ENCODE results near the gene HAUS6. TPM values are rescaled to one million over a fixed set of nuclear protein-coding genes. Genes with fewer than 3 reads are reported as not detected.
"Not testable (repeated sequence)": the region's sequence is repeated elsewhere in the genome, so short reads cannot be mapped to it uniquely, and the experiment has no call there.

The HAUS6 gene
- total RNA-seq, 1 donor: 6.2 TPM

DNA sequence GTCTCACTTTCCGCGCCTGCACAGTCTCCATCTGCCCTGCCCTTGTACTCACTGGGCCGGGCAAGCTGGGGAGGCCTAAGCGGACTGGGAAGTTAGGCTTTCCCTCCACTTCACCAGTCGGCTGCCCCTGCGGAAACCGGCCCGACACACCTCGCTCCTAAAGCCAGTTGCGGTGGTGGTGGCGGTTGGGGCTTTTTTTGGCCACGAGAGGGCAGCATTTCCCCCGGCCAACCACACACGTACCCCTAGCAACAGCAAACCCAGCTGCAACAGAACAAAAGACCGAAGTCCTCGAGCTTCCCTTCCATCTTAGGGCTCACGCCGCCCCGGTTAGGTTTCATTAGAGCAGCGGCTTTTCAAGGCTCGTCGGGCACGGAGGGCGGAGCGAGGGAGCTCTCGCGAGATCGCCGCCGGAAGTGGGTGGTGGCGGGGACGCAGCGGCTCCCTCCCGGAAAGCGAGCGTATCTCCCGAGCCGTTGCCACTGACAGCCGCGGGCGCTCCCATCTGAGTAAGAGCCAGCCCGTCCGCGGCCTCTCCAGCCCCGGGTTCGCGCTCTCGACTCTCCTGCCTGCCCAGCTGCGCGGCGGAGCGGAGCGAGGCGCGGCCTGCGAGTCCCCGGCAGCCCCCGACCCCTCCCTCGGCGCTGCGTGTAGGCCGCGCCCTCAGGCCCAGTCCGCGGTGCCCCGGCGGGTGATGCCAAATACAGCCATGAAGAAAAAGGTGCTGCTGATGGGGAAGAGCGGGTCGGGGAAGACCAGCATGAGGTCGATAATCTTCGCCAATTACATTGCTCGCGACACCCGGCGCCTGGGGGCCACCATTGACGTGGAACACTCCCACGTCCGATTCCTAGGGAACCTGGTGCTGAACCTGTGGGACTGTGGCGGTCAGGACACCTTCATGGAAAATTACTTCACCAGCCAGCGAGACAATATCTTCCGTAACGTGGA lies 53.5 kb downstream of the HAUS6 start, which contains the start of gene RRAGA:
Gene RRAGA (plus strand): TSS at position 462 of the 951 bp plus-strand sequence. CDS start 233 bp downstream, at position 695.
- peak; percentile 90 to 98 (median 96) for DNase-seq (ENCODE audit: low read depth in 2 of 3, low spot score in 2 of 3)

GRCh38 chr9:19036611-19037010 lies 66.1 kb downstream of the HAUS6 start:
- DNase-seq (ENCODE audit: low read depth in 2 of 3, low spot score in 2 of 3): no peak

DNA sequence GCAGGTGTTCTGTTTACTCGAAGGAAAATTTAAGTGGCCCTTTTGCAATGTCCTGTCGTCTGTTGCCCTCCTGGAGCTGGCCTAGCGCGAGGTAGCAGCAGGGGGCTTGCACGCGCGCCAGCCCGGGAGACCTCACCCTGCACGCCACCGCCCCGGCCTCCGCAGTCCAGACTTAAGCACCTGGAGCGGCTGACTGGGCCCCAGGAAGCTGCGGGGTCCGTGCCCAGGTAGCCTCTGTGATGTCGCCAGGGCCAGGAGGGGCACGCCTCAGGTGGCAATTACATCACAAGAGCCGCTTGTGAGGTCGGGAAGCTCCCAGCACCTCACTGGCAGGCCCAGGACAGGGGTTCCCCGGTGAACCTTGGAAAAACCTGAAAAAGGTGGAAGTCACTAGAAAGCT lies 69.7 kb downstream of the HAUS6 start, which contains the start of gene SAXO1:
Gene SAXO1 (minus strand): TSS at position 195 of the 400 bp plus-strand sequence. CDS start 301 bp downstream, outside the sequence.
- DNase-seq (ENCODE audit: low read depth in 2 of 3, low spot score in 2 of 3): no peak

DNA sequence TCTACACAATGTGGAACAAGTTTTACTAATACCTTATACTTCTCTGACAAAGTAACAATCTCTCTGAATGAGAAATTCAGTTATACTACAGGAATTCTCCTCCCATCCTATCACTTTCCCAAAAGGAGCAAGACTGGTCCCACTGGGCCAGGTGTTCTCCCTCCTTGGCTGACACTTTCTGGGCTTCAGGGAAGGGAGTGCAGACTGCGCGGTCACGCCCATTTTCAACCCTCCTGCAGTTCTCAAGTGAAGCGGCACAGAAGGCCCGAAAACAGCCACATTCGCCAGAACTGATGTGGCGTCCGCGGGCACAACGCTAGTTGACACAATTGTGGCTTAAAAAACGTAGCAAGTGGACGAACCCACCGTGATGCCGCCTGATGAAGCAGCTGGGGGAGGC lies 70.3 kb downstream of the HAUS6 start:
- no peak for DNase-seq (ENCODE audit: low read depth in 2 of 3, low spot score in 2 of 3)

GRCh38 chr9:19030899-19031298 lies 71.8 kb downstream of the HAUS6 start:
- no peak for DNase-seq (ENCODE audit: low read depth in 2 of 3, low spot score in 2 of 3)

DNA sequence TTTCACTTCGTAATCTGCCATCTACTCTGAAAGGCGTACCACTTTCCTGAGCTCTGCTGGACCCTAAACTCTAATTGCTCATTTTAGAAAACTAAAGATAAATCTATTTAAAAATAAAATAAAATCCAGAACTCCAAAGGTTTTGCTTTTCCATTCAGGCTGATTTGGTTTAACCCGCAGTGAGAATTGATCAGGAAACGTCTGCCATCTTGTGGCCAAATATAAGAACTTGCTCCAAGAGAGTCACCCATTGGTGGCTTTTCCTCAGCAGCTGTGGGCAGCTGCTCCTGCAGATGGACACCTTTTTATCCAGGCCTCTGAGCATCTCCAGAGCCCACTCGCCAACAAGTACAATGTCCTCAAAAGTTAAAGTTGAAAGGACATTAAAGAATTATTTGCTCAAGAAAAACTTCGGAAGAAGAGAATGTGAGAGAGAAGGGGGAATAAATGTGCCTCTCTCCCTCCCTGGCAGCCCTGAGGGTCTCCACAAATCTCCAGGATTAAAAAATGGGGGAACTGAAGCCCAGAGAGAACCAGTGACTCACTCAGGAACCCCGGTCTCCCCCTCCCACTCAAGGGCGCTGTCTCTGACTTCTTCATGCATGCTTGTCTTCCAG lies 73.8 kb downstream of the HAUS6 start:
- peak in 2 of 3 donors; percentile 26 to 55 for DNase-seq (ENCODE audit: low read depth in 2 of 3, low spot score in 2 of 3)

DNA sequence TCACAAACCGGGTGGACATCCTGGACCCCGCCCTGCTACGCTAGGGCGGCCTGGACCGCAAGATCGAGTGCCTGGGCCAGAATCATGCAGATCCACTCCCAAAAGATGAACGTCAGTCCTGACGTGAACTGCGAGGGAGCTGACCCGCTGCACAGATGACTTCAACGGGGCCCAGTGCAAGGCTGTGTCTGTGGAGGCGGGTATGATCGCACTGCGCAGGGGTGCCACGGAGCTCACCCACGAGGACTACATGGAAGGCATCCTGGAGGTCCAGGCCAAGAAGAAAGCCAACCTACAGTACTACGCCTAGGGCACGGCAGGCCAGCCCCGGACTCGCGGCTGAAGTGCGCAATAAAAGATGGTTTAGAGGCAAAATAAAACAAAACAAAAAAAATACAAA lies 74.9 kb downstream of the HAUS6 start:
- DNase-seq (ENCODE audit: low read depth in 2 of 3, low spot score in 2 of 3): no peak

- DNase-seq (ENCODE audit: low read depth in 2 of 3, low spot score in 2 of 3): no peak
Measured at GRCh38 chr9:19026375-19026774, 76.3 kb downstream of the HAUS6 start.

GRCh38 chr9:19023078-19023477 lies 79.6 kb downstream of the HAUS6 start:
- DNase-seq (ENCODE audit: low read depth in 2 of 3, low spot score in 2 of 3): no peak

DNA sequence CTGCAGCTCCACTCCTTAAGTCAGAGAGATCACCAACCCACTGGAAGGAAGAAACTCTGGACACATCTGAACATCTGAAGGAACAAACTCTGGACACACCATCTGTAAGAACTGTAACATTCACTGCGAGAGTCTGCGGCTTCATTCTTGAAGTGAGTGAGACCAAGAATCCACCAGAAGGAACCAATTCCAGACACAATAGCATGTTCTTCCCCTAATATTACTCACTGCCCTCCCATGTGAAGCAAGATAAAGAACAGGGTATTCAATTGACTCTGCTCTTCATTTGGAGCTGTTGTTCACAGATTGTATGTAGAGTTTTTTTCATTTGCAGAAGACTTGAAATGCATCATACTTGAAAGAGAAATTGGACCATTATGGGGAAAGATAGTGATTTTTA lies 80.5 kb downstream of the HAUS6 start:
- DNase-seq (ENCODE audit: low read depth in 2 of 3, low spot score in 2 of 3): no peak

GRCh38 chr9:19021649-19022048 lies 81.1 kb downstream of the HAUS6 start:
- DNase-seq (ENCODE audit: low read depth in 2 of 3, low spot score in 2 of 3): not testable (repeated sequence)

DNA sequence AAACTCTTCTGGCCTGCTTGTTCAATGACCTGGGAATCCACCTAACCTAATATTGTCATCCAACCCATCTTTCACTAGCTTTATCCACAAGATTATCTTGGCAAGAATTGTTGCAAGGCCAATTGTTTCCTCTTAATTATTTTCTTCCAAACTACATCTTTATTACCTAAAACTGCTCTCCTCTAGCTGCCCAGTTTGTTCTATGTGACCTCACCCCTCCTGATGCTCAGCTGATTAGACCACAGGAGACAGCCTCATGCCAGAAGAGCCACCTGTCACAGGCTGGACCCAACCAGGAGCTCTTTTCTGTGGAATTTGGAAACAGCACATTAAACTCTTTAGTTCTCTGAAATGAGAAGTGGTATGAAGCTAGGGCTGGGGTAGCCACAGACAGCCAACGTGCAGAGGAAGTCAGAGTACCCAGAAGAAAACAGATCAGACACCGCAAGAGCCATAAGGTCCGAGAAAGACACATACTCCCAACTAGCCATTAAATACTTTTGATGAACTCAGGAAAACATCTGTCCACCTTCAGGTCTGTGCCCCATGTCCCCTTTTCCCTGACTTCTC lies 81.7 kb downstream of the HAUS6 start:
- DNase-seq (ENCODE audit: low read depth in 2 of 3, low spot score in 2 of 3): peak in 1 of 3 donors; percentile 44

DNA sequence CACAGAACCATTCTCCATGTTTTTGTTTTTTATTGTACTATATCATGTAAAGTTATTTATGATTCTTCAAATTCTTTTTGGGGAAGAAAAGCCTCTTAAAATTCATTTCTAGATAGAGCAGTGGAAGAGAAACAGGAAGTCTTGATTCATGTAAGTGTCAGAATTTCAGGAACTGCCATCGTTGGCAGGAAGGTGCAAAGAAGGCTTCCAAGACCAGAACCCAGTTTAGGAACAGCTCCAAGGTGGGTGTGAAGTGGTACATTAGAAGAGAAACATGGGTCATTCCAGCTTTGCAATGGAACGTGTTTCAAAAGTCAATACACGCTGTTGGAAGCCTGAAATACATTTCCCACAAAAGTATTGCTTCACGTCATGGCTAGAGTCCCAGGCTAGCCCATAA lies 84.5 kb downstream of the HAUS6 start:
- peak in 1 of 3 donors; percentile 19 for DNase-seq (ENCODE audit: low read depth in 2 of 3, low spot score in 2 of 3)

GRCh38 chr9:19009391-19009965 lies 93.2 kb downstream of the HAUS6 start:
- DNase-seq (ENCODE audit: low read depth in 2 of 3, low spot score in 2 of 3): no peak

Small RNA genes lying within 50 kb of the gene (small RNA-seq; reads per million reads assigned to genes)
- gene RF00019 (not detected), gene RNU6-264P (not detected), gene SCARNA8 (216 reads per million, percentile 98 among the genes with 10 or more reads in this experiment)

Other genes with a start within 250 kb of the HAUS6 start
- gene SAXO1, start 69.7 kb downstream of the HAUS6 start, total RNA-seq: under 0.01 TPM
- gene RRAGA, start 53.5 kb downstream of the HAUS6 start, total RNA-seq: 33.7 TPM
- gene PLIN2, start 24.6 kb upstream of the HAUS6 start, total RNA-seq: 147 TPM
- gene DENND4C, start 127.8 kb upstream of the HAUS6 start, total RNA-seq: 41.7 TPM